ENCODE measurements around the gene PLA2G5. TPM values are rescaled to one million over a fixed set of nuclear protein-coding genes. Genes with fewer than 3 reads are reported as not detected.
"Not testable (repeated sequence)": the region's sequence is repeated elsewhere in the genome, so short reads cannot be mapped to it uniquely, and the experiment has no call there.

Gene PLA2G5
- total RNA-seq, 4 donors from 2014 or later, result 17.7 to 46.2 (median 28.4) TPM

DNA sequence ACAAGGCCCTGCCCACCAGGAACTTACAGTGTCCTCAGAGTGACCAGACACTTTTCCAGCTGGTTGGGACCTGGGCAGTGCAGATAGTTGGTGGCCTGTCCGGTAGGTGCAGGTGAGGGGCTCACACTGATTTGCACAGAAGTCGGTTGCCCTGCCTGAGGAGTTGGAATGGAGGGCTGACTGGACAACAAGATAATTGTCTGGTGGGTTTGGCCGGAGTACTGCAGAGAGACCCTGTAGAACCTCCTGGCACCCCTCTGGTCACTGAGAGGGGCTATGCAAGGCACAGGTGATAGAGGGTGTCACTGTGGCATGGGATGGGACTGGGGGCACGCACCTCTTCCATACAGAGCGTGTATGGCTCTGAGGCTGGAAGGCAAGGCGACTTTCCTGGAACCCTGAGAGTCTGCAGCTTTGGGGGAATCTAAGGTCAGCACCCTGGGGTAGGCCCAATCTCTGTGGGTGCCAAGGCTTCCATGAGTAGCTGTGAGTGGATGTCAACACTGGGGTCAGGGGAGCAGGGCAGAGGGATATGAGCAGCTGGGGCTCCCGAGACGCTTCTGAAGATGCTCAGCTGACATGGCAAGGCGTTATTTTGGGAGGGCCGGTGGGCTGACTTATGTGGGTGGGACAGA, 56.9 kb downstream of the PLA2G5 start:
- no peak overlapping the region for H3K4me3 ChIP-seq
- H3K36me3 ChIP-seq, result no peaks in the 10 kb centered on the region
- H3K9me3 ChIP-seq, result peaks cover 0 to 5% (median 0%) of the 10 kb centered on the region in 4 donors
- 81% methylated on average over 8 of the region's 10 CpGs for WGBS
- intact Hi-C loops (cut with DNase I), result no loop called here
- H3K27ac ChIP-seq (replicated peaks in 1 of 4), result no peak overlapping the region
- no peaks in the 10 kb centered on the region for H3K27me3 ChIP-seq
- peaks cover 6 to 13% (median 11%) of the 10 kb centered on the region in 4 donors for H3K4me1 ChIP-seq
- TF ChIP-seq, protein P1, sequence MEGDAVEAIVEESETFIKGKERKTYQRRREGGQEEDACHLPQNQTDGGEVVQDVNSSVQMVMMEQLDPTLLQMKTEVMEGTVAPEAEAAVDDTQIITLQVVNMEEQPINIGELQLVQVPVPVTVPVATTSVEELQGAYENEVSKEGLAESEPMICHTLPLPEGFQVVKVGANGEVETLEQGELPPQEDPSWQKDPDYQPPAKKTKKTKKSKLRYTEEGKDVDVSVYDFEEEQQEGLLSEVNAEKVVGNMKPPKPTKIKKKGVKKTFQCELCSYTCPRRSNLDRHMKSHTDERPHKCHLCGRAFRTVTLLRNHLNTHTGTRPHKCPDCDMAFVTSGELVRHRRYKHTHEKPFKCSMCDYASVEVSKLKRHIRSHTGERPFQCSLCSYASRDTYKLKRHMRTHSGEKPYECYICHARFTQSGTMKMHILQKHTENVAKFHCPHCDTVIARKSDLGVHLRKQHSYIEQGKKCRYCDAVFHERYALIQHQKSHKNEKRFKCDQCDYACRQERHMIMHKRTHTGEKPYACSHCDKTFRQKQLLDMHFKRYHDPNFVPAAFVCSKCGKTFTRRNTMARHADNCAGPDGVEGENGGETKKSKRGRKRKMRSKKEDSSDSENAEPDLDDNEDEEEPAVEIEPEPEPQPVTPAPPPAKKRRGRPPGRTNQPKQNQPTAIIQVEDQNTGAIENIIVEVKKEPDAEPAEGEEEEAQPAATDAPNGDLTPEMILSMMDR (IDR thresholded peaks at IDR 0.05), result no peak
- TF ChIP-seq POLR2AphosphoS5 (IDR thresholded peaks at IDR 0.05) (no peak), EP300 (IDR thresholded peaks at IDR 0.05) (no peak), POLR2A (IDR thresholded peaks at IDR 0.05; ENCODE audit: low read depth) (no peak)
- no peak for DNase-seq (ENCODE audit: extremely low spot score)

DNA sequence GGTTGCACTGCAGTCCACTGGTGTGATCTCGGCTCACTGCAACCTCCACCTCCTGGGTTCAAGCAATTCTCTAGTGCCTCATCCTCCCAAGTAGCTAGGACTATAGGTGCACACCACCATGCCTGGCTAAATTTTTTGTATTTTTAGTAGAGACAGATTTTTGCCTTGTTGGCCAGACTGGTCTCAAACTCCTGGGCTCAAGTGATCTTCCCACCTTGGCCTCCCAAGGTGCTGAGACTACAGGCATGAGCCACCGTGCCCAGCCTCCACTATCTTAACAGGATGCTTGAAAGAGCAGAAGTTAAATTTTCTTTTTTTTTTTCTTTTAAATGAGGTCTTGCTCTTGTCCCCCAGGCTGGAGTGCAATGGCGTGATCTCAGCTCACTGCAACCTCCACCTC, 60.5 kb downstream of the PLA2G5 start:
- DNase-seq (ENCODE audit: extremely low spot score); H3K27me3 ChIP-seq; H3K36me3 ChIP-seq; intact Hi-C loops (cut with DNase I); H3K4me3 ChIP-seq; H3K27ac ChIP-seq (replicated peaks in 1 of 4); H3K9me3 ChIP-seq; H3K4me1 ChIP-seq: not testable (repeated sequence)
- WGBS, result 93% methylated on average over 3 of the region's 3 CpGs

DNA sequence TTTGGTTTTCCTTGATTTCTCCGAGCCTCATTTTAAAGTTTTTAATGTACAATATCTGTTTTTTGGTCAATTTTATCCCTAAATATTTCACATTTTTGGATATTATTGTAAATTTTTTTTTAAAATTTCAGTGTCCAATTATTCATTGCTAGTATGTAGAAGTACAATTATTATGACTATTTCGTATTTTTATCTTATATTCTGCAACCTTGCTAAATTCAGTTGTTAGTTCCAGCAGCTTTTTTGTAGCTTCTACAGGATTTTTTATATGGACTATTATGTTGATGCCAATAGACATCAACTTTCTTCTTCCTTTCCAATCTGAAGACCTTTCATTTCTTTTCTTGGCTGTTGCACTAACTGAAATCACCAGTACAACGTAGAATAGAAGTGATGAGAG, 65.0 kb downstream of the PLA2G5 start:
- Histone ChIP-seq H3K27me3 (peaks cover 0 to 30% (median 0%) of the 10 kb centered on the region in 4 donors), H3K9me3 (peaks cover 0 to under 1% (median 0%) of the 10 kb centered on the region in 4 donors), H3K4me3 (no peak overlapping the region), H3K4me1 (no peaks in the 10 kb centered on the region), H3K27ac (replicated peaks in 1 of 4) (no peak overlapping the region), H3K36me3 (no peaks in the 10 kb centered on the region)
- intact Hi-C loops (cut with DNase I), result no loop called here
- TF ChIP-seq POLR2A (IDR thresholded peaks at IDR 0.05; ENCODE audit: low read depth) (no peak), POLR2AphosphoS5 (IDR thresholded peaks at IDR 0.05) (no peak), EP300 (IDR thresholded peaks at IDR 0.05) (no peak)
- TF ChIP-seq, protein P1 (IDR thresholded peaks at IDR 0.05), result no peak
- WGBS, result 91% methylated on average over 3 of the region's 3 CpGs
- no peak for DNase-seq (ENCODE audit: extremely low spot score)

DNA sequence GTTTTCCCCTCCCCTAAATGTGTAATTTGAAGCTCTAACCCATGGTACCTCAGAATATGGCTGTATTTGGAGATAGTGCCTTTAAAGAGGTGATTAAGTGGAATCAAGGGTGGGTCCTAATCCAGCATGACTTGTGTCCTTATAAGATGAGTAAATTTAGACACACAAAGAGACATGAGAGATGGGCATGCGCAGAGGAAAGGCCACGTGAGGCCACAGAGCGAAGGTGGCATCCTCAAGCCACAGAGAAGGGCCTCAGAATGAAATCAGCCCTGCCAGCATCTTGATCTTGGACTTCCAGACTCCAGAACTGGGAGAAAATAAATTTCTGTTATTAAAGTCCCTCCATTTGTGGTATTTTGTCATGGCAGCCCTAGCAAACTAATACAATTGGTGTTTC, 66.3 kb downstream of the PLA2G5 start:
- TF ChIP-seq EP300 (IDR thresholded peaks at IDR 0.05), result no peak
- TF ChIP-seq POLR2A (IDR thresholded peaks at IDR 0.05; ENCODE audit: low read depth), result no peak
- no peak overlapping the region for H3K27ac ChIP-seq (replicated peaks in 1 of 4)
- H3K36me3 ChIP-seq, result no peaks in the 10 kb centered on the region
- intact Hi-C loops (cut with DNase I), result no loop called here
- DNase-seq (ENCODE audit: extremely low spot score), result no peak
- no peaks in the 10 kb centered on the region for H3K9me3 ChIP-seq
- H3K4me3 ChIP-seq, result no peak overlapping the region
- WGBS, result 89% methylated on average over 3 of the region's 3 CpGs
- peaks cover 0 to 42% (median 0%) of the 10 kb centered on the region in 4 donors for H3K27me3 ChIP-seq
- H3K4me1 ChIP-seq, result no peaks in the 10 kb centered on the region

DNA sequence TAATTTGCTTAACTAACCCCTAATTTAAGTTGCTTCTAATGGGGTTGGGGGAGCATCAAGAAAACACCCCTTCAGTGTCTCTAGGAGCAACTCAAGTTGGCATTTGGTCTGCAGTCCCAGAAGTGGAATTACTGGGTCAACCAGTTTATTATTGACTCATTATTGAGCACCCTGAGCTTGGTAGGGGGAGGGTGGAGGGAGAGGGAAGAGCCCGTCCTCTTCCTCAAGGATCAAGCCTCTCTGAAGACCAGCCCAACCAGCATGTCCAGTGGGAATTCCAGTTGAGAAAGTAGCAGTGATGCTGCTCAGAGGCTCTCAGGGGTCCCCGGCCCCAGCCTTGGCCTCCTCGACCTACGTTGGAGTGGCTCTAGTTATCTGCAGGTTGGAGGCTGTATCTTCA, 67.1 kb downstream of the PLA2G5 start:
- Histone ChIP-seq H3K36me3 (no peaks in the 10 kb centered on the region), H3K27me3 (peaks cover 0 to 50% (median 0%) of the 10 kb centered on the region in 4 donors), H3K4me1 (no peaks in the 10 kb centered on the region), H3K27ac (replicated peaks in 1 of 4) (no peak overlapping the region), H3K9me3 (no peaks in the 10 kb centered on the region), H3K4me3 (no peak overlapping the region)
- TF ChIP-seq POLR2AphosphoS5 (IDR thresholded peaks at IDR 0.05), result no peak
- TF ChIP-seq EP300 (IDR thresholded peaks at IDR 0.05), result no peak
- TF ChIP-seq, protein P1 (IDR thresholded peaks at IDR 0.05), result no peak
- TF ChIP-seq POLR2A (IDR thresholded peaks at IDR 0.05; ENCODE audit: low read depth), result no peak
- no peak for DNase-seq (ENCODE audit: extremely low spot score)
- intact Hi-C loops (cut with DNase I), result no loop called here
- WGBS, result 88% methylated on average over 2 of the region's 4 CpGs

DNA sequence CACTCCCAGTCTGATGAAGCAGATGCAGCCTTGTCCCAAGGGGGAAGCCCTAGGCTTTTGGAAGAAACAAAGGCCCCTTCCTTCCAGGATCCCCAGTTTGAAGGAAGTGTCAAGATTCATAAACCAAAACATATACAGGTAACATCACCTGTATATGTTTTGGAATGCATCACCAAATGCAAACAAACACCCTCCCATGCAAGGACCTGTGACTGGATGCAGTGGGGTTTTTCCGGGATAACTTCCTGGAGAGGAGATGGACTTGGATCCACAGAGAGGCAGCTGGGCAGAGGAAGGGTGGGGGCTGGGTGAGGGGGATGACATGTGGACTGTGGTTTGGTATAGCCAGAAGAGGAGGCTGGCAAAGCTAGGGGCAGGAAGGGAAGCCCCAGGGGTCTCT, 67.6 kb downstream of the PLA2G5 start:
- DNase-seq (ENCODE audit: extremely low spot score), result no peak
- intact Hi-C loops (cut with DNase I), result no loop called here
- Histone ChIP-seq H3K27ac (replicated peaks in 1 of 4) (no peak overlapping the region), H3K27me3 (peaks cover 0 to 51% (median 0%) of the 10 kb centered on the region in 4 donors), H3K36me3 (no peaks in the 10 kb centered on the region), H3K4me1 (no peaks in the 10 kb centered on the region), H3K9me3 (no peaks in the 10 kb centered on the region), H3K4me3 (no peak overlapping the region)
- TF ChIP-seq POLR2A (IDR thresholded peaks at IDR 0.05; ENCODE audit: low read depth) (no peak), EP300 (IDR thresholded peaks at IDR 0.05) (no peak)
- TF ChIP-seq, protein P1 (IDR thresholded peaks at IDR 0.05), result no peak
- 90% methylated on average over 1 of the region's 1 CpG for WGBS
